HUES48 (cell line): ENCODE data around the gene LIPC.

ENCODE experiments used
- H3K27ac ChIP-seq: one replicate; pipeline ENCODE4 v1.7.0; 2013; ENCODE audit warnings: low read depth, low read length, inconsistent platforms
- H3K27me3 ChIP-seq: 2 replicates; pipeline ENCODE4 v1.6.1; 2013; ENCODE audit warnings: mild to moderate bottlenecking, low read length; ENCODE audit not compliant: control insufficient read depth, insufficient read depth
- H3K36me3 ChIP-seq: 2 replicates; pipeline ENCODE4 v1.6.1; 2013; ENCODE audit warnings: low read length; ENCODE audit not compliant: control insufficient read depth, insufficient read depth
- H3K4me1 ChIP-seq: 2 replicates; pipeline ENCODE4 v1.6.1; 2013; ENCODE audit warnings: mild to moderate bottlenecking, low read length; ENCODE audit not compliant: control insufficient read depth, insufficient read depth
- H3K4me3 ChIP-seq: 2 replicates; pipeline ENCODE4 v1.5.1; 2013; ENCODE audit warnings: mild to moderate bottlenecking, low read depth, low read length
- H3K9ac ChIP-seq: 2 replicates; pipeline ENCODE4 v1.6.1; 2013; ENCODE audit warnings: mild to moderate bottlenecking, low read depth, low read length, moderate library complexity
- H3K9me3 ChIP-seq: 2 replicates; pipeline ENCODE4 v1.6.1; 2013; ENCODE audit warnings: low read length; ENCODE audit not compliant: control insufficient read depth, insufficient read depth

Gene LIPC

DNA sequence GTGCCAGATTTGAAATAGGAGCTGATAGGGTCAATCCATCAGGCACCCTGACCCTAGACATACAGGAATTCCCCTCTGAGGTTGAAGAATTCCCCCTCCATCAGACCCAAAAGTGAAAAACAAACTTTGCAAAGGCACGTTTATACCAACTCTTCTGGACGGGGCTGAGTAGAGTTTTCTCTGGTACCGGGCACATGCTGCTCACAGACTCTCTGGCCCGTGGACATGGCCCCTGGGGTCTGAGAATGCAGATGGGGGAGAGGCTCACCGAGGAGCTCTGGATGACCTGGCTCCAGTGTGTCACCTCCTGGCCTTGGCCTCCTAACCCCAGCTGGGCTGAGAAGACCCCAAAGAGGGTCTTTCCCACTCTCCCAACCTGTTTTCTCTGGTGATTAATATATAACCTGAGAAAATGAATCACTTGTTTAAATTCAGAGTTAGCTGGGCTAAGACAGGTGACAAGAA, 11.2 kb upstream of the LIPC start:
- H3K36me3 ChIP-seq: no peaks in the 10 kb centered on the region
- no peaks in the 10 kb centered on the region for H3K4me1 ChIP-seq
- no peak overlapping the region for H3K9ac ChIP-seq
- no peaks in the 10 kb centered on the region for H3K27me3 ChIP-seq
- H3K9me3 ChIP-seq: no peaks in the 10 kb centered on the region
- H3K4me3 ChIP-seq: no peak overlapping the region
- H3K27ac ChIP-seq: no peak overlapping the region

DNA sequence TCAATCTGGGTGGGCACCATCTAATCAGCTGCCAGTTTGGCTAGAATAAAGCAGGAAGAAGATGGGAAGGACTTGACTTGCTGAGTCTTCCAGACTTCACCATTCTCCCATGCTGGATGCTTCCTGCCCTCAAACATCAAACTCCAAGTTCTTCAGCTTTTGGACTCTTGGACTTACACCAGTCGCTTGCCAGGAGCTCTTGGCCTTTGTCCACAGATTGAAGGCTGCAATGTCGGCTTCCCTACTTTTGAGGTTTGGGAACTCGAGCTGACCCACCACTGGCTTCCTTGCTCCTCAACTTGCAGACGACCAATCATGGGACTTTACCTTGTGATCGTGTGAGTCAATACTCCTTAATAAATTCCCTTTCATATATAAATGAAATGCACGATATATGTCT, 8.6 kb upstream of the LIPC start:
- Histone ChIP-seq H3K27ac (no peak overlapping the region), H3K9me3 (no peaks in the 10 kb centered on the region), H3K9ac (no peak overlapping the region), H3K27me3 (no peaks in the 10 kb centered on the region), H3K4me3 (no peak overlapping the region), H3K36me3 (no peaks in the 10 kb centered on the region), H3K4me1 (no peaks in the 10 kb centered on the region)

- H3K9ac ChIP-seq: no peak overlapping the region
- no peaks in the 10 kb centered on the region for H3K27me3 ChIP-seq
- no peaks in the 10 kb centered on the region for H3K36me3 ChIP-seq
- no peak overlapping the region for H3K4me3 ChIP-seq
- no peak overlapping the region for H3K27ac ChIP-seq
- H3K4me1 ChIP-seq: no peaks in the 10 kb centered on the region
- H3K9me3 ChIP-seq: no peaks in the 10 kb centered on the region
These were observed 7.8 kb upstream of the LIPC start for GRCh38 chr15:58423831-58424608.

- no peaks in the 10 kb centered on the region for H3K4me1 ChIP-seq
- H3K36me3 ChIP-seq: no peaks in the 10 kb centered on the region
- no peak overlapping the region for H3K9ac ChIP-seq
- H3K27me3 ChIP-seq: no peaks in the 10 kb centered on the region
- H3K4me3 ChIP-seq: no peak overlapping the region
- no peak overlapping the region for H3K27ac ChIP-seq
- H3K9me3 ChIP-seq: no peaks in the 10 kb centered on the region
These were observed 7.1 kb upstream of the LIPC start for GRCh38 chr15:58424722-58425121.

DNA sequence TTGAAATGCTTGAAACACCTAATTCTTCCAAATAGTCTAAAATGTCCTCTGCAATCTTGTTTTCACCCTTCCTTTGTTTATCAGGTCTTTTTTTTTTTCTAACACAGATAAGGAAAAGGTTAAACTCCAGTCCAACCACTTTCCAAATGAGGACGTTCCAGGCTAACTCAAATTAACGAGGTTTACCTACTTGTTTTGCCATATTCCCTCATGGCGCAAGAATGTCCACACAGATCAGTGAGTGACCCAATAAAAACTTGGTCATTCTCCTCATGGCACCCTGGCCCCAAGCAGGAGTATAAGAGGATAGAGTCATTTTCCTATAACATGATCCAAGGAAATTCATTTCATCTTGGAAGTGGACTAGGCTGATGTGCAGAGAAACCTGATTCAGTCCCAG, 6.6 kb upstream of the LIPC start:
- Histone ChIP-seq H3K27me3 (no peaks in the 10 kb centered on the region), H3K27ac (no peak overlapping the region), H3K4me3 (no peak overlapping the region)

DNA sequence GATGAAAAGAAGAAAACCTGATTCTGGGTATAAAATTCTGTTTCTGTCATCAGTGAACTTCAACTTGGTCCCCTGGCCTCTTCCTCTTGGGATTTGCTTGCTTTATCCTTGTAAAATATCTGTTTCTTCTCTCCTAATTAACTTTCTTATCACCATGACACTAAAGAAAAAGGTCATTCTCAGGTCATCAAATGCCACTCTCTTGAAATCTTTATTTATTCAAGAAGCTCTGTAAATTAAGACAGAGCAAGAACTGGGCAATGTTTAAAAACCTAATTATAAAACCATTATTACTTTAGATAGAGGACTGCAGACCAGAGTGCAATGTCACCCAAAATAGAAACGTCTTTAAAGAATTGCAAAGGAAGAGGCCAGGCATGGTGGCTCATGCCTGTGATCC, 6.0 kb upstream of the LIPC start:
- Histone ChIP-seq H3K9ac (no peak overlapping the region), H3K27ac (no peak overlapping the region), H3K36me3 (no peaks in the 10 kb centered on the region), H3K4me1 (no peaks in the 10 kb centered on the region), H3K9me3 (no peaks in the 10 kb centered on the region), H3K27me3 (no peaks in the 10 kb centered on the region), H3K4me3 (no peak overlapping the region)

More for the DNA sequence above, 6.6 kb upstream of the LIPC start:
- Histone ChIP-seq H3K9me3 (no peaks in the 10 kb centered on the region), H3K36me3 (no peaks in the 10 kb centered on the region), H3K4me1 (no peaks in the 10 kb centered on the region), H3K9ac (no peak overlapping the region)

DNA sequence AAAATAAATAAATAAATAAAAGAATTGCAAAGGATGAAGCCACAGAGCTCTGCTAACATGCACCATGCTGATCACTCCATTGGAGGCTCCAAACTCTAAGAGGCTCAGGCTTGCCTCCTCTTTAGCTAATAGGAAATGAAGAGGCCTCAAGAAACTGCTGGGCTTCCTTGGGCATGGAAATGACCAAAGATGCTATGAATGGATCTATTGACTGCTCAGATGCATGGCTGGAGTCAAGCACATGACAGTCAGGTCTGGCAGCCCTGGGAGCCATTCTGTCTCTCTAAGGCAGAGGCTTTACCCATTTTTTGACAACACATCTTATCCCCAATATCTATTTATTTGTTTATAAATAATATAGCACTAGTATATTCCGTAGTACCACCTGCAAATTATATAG, 5.3 kb upstream of the LIPC start:
- H3K9ac ChIP-seq: no peak overlapping the region
- no peak overlapping the region for H3K27ac ChIP-seq
- H3K4me3 ChIP-seq: no peak overlapping the region
- no peaks in the 10 kb centered on the region for H3K9me3 ChIP-seq
- no peaks in the 10 kb centered on the region for H3K4me1 ChIP-seq
- no peaks in the 10 kb centered on the region for H3K36me3 ChIP-seq
- H3K27me3 ChIP-seq: no peaks in the 10 kb centered on the region

GRCh38 chr15:58427987-58428386, 3.8 kb upstream of the LIPC start:
- H3K36me3 ChIP-seq: no peaks in the 10 kb centered on the region
- no peaks in the 10 kb centered on the region for H3K4me1 ChIP-seq
- no peaks in the 10 kb centered on the region for H3K9me3 ChIP-seq
- no peak overlapping the region for H3K27ac ChIP-seq
- no peaks in the 10 kb centered on the region for H3K27me3 ChIP-seq
- H3K4me3 ChIP-seq: no peak overlapping the region
- no peak overlapping the region for H3K9ac ChIP-seq

- 0 out of 2 replicates have a peak, but pooled peaks cover 9% of the 10 kb centered on the region for H3K4me1 ChIP-seq
These were observed 1.5 kb upstream of the LIPC start for GRCh38 chr15:58430224-58430787.

GRCh38 chr15:58432401-58432800, 610 bp downstream of the LIPC start:
- Histone ChIP-seq H3K27ac (no peak overlapping the region), H3K9me3 (no peaks in the 10 kb centered on the region), H3K36me3 (no peaks in the 10 kb centered on the region), H3K27me3 (no peaks in the 10 kb centered on the region), H3K4me1 (0 out of 2 replicates have a peak, but pooled peaks cover 9% of the 10 kb centered on the region), H3K9ac (no peak overlapping the region), H3K4me3 (no peak overlapping the region)

More at GRCh38 chr15:58430224-58430787, 1.5 kb upstream of the LIPC start:
- no peaks in the 10 kb centered on the region for H3K9me3 ChIP-seq
- H3K27ac ChIP-seq: no peak overlapping the region
- no peaks in the 10 kb centered on the region for H3K27me3 ChIP-seq
- no peaks in the 10 kb centered on the region for H3K36me3 ChIP-seq
- no peak overlapping the region for H3K4me3 ChIP-seq
- no peak overlapping the region for H3K9ac ChIP-seq

- 0 out of 2 replicates have a peak, but pooled peaks cover 9% of the 10 kb centered on the region for H3K4me1 ChIP-seq
- no peaks in the 10 kb centered on the region for H3K36me3 ChIP-seq
- H3K9me3 ChIP-seq: no peaks in the 10 kb centered on the region
- no peak overlapping the region for H3K4me3 ChIP-seq
- H3K9ac ChIP-seq: no peak overlapping the region
- H3K27ac ChIP-seq: no peak overlapping the region
- no peaks in the 10 kb centered on the region for H3K27me3 ChIP-seq
These were observed 2.0 kb downstream of the LIPC start for GRCh38 chr15:58433597-58434333.
